Memory B cell (primary cell): ENCODE measurements around the gene ACAD8.

Experiments
- ATAC-seq: fragments of 150-1000 bp; cut with Tn5 transposase; 2 replicates; pipeline ENCODE4 v1.10.0; 2021; ENCODE audit warnings: low read depth, mild to moderate bottlenecking, moderate library complexity
- DNase-seq, 2 donors: peaks; one replicate each; pipeline ENCODE4 v3.0.0; 2022; ENCODE audit warnings: low spot score in 2 of 2
- H3K27ac Mint-ChIP-seq: one replicate; pipeline ENCODE4 v1.8.0; 2022; ENCODE audit warnings: mild to moderate bottlenecking, moderate library complexity, mixed read lengths
- H3K27me3 Mint-ChIP-seq: one replicate; pipeline ENCODE4 v1.8.0; 2022; ENCODE audit warnings: mixed read lengths
- H3K36me3 Mint-ChIP-seq: one replicate; pipeline ENCODE4 v1.8.0; 2022; ENCODE audit warnings: mild to moderate bottlenecking, mixed read lengths
- H3K4me1 Mint-ChIP-seq: one replicate; pipeline ENCODE4 v1.8.0; 2022; ENCODE audit warnings: mixed read lengths
- H3K4me3 Mint-ChIP-seq: one replicate; pipeline ENCODE4 v1.8.0; 2022; ENCODE audit warnings: mild to moderate bottlenecking, moderate library complexity, mixed read lengths
- H3K9me3 Mint-ChIP-seq: one replicate; pipeline ENCODE4 v1.8.0; 2022; ENCODE audit warnings: mixed read lengths

Gene ACAD8

DNA sequence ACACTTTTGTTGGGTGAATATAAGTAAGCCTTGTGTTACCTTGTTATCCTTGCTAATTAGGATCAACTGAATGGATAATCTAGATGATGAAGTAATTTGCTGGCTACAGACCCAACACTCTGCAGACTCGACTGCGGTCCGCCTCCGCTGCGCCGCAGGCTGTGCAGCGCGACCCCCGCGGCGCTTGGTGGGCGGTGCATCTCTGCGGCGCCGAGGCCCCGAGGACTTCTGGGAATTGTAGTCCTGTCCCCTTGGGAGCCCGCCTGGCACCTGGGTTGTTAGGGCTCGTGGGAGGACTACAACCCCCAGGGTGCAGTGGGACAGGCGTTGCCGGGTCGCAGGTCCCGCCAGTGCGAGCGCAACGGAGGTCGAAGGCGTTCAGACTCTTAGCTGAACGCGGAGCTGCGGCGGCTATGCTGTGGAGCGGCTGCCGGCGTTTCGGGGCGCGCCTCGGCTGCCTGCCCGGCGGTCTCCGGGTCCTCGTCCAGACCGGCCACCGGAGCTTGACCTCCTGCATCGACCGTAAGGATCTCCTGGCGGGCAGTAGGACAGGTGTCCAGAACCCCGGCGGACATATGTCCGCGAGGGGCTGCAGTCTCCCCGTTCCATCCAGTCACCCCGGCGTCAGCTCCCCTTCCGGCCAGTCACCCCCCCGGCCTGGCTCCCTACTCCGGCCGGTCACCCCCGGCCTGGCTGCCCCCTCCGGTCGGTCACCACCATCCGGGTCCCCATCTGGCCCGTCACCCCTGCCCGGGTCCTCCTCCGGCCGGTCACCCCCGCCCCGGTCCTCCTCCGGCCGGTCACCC, at the start of gene ACAD8, which contains the start of gene THYN1:
TSS of gene ACAD8 (plus strand) at position 381 of the 806 bp plus-strand sequence. CDS start at position 414, 33 bp downstream.
TSS of gene THYN1 (minus strand) at position 165 of the 806 bp plus-strand sequence. CDS start 470 bp downstream, outside the sequence.
- no peaks in the 10 kb centered on the region for H3K27me3 Mint-ChIP-seq
- H3K4me3 Mint-ChIP-seq, result peak within 1 kb of the TSS; percentile 90
- H3K27ac Mint-ChIP-seq, result peak within 1 kb of the TSS; percentile 81
- H3K4me1 Mint-ChIP-seq, result peaks cover 13% of the 10 kb centered on the region
- DNase-seq, result peak; percentile 90 to 93
- no peaks in the 10 kb centered on the region for H3K9me3 Mint-ChIP-seq
- peak; percentile 99 for ATAC-seq
- peaks cover 5% of the 10 kb centered on the region for H3K36me3 Mint-ChIP-seq

DNA sequence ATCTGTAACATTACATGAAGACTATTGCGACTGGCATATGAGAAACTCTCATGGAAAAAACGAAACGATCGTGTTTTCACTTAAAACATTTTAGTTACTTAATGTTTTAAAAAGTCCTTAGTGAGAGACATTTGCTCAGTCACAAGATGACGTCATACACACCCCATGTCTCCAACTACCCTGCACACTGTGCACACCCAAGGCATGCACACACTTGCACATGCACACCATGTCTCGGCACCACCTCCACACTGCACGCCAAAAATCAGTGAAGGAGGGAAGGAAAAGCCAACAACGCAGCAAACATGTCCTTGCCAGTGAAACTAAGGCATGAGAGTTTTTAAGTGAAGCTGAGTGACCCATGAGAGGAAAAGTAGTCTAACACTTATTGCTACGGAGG, 47.6 kb upstream of the ACAD8 start:
- peaks cover 26% of the 10 kb centered on the region for H3K36me3 Mint-ChIP-seq
- DNase-seq, result no peak

DNA sequence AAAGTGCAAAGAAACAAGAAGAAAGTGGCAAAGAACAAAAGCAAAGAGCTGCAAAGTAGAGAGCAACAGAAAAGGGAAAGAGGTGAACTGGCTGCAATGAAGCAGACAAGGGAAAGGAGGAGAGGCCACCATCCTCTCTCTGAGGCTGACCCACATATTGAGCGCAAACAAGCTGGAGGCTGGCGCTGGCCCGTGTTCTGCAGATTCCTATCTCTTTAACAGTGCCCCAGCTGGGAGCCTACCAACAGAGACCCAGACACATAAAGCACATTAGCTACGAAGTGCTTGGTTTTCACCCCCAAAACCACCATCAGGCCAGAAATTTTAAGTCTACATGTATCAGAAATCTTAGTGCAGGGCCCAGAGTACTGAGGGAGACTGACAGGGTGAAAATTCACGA, 47.2 kb upstream of the ACAD8 start:
- H3K4me1 Mint-ChIP-seq, result no peaks in the 10 kb centered on the region
- no peak overlapping the region for H3K4me3 Mint-ChIP-seq
- no peaks in the 10 kb centered on the region for H3K9me3 Mint-ChIP-seq
- no peaks in the 10 kb centered on the region for H3K27me3 Mint-ChIP-seq
- DNase-seq (no peak), ATAC-seq (no peak)
- peaks cover 26% of the 10 kb centered on the region for H3K36me3 Mint-ChIP-seq
- peak overlapping the region; percentile 25 for H3K27ac Mint-ChIP-seq

More for the DNA sequence above, 47.6 kb upstream of the ACAD8 start:
- Mint-ChIP-seq H3K4me1 (no peaks in the 10 kb centered on the region), H3K27me3 (no peaks in the 10 kb centered on the region), H3K27ac (peak overlapping the region; percentile 25), H3K4me3 (no peak overlapping the region), H3K9me3 (no peaks in the 10 kb centered on the region)
- ATAC-seq, result no peak

DNA sequence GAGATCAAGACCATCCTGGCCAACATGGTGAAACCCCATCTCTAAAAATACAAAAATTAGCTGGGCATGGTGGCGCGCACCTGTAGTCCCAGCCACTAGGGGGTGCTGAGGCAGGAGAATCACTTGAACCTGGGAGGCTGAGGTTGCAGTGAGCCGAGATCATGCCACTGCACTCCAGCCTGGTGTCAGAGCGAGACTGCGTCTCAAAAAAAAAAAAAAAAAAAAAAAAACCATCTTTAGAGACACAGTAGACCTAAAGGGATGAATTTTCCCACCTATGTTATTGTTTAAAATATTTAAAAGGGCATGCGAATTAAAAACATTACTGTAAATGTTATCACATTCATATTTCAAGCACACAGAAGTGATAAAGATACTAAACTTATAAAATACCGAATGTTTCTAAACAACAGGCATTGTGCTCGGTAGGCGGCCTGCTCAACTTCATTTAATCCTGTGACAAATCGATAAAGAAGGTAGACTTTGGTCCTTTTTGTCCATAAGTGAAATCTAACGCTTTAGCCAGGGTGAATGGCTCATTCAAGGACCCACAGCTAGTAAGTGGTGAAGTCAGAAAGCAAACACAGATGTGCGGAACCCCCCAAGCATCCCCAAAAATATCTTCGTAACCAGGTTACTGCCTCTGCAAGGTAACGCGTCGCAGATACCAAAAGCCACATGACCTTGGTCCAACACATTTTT, 45.7 kb upstream of the ACAD8 start:
- Mint-ChIP-seq H3K9me3 (no peaks in the 10 kb centered on the region), H3K4me3 (no peak overlapping the region), H3K27me3 (no peaks in the 10 kb centered on the region), H3K27ac (no peak overlapping the region), H3K4me1 (no peaks in the 10 kb centered on the region), H3K36me3 (peaks cover 33% of the 10 kb centered on the region)
- ATAC-seq, result no peak
- peak; percentile 53 to 58 for DNase-seq

DNA sequence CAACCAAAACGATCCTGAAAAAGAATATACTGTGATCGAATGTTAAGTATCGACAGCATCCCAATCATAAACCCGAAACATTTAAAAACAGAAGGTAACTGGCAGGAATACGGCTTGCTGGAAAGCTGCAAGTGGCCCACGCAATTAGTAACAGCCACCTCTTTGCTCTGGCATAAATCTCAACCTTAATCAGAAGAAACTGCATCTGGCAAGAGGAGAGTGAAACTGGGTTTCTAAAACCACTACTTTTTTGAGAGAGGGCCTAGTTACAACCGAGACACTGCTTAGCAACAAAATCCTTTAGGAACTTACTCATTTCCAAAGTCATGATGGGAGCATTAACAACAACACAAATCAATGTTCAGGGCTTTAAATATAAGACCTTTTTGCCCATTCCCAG, 37.5 kb upstream of the ACAD8 start:
- Mint-ChIP-seq H3K4me3 (no peak overlapping the region), H3K36me3 (peaks cover 32% of the 10 kb centered on the region), H3K9me3 (no peaks in the 10 kb centered on the region), H3K27me3 (no peaks in the 10 kb centered on the region), H3K4me1 (peaks cover 8% of the 10 kb centered on the region), H3K27ac (no peak overlapping the region)
- ATAC-seq (no peak), DNase-seq (no peak)

DNA sequence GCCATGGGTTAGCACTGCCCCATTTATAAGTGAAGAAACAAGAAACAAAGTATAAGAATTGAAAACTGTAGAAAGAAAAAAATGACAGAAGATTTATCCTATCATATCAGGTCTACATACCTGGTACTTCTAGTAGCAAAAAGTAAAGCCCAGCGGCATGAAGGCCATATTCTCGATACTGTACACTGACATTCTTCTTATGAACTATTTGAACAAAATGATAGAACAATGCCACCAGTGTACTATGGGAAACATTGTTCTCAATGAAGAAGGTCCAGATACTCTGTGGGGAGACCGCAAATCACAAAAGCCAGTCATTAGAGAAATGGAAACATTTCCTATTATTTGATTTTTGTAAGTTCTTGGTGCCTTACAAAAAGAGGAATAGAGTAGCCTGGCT, 36.6 kb upstream of the ACAD8 start:
- ATAC-seq (no peak), DNase-seq (no peak)
- Mint-ChIP-seq H3K27me3 (no peaks in the 10 kb centered on the region), H3K9me3 (no peaks in the 10 kb centered on the region), H3K4me1 (peaks cover 8% of the 10 kb centered on the region), H3K27ac (no peak overlapping the region), H3K4me3 (no peak overlapping the region), H3K36me3 (peaks cover 27% of the 10 kb centered on the region)

DNA sequence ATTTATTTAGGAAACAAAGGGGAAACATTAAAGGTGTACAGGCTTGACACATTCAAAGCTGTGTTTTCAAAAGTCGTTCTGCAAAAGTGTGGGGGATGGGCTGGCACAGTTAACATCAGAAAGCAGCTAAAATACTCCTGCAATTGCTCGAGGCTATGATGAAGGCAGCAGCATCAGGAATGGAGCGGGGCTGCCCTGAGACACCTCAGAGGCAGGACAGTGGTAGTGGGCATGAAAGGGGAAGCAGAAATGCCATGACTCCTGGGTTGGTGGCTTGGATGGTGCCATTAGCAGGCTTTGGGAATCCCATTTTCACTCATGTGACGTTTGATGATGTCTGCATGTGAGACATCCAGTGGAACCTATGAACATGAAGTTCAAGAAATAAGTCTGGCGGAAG, 30.2 kb upstream of the ACAD8 start:
- H3K36me3 Mint-ChIP-seq, result peaks cover 14% of the 10 kb centered on the region
- peaks cover 33% of the 10 kb centered on the region for H3K4me1 Mint-ChIP-seq
- ATAC-seq (no peak), DNase-seq (no peak)
- peaks cover 4% of the 10 kb centered on the region for H3K27me3 Mint-ChIP-seq
- H3K4me3 Mint-ChIP-seq, result peak overlapping the region; percentile 93
- H3K9me3 Mint-ChIP-seq, result no peaks in the 10 kb centered on the region
- peak overlapping the region; percentile 98 for H3K27ac Mint-ChIP-seq

DNA sequence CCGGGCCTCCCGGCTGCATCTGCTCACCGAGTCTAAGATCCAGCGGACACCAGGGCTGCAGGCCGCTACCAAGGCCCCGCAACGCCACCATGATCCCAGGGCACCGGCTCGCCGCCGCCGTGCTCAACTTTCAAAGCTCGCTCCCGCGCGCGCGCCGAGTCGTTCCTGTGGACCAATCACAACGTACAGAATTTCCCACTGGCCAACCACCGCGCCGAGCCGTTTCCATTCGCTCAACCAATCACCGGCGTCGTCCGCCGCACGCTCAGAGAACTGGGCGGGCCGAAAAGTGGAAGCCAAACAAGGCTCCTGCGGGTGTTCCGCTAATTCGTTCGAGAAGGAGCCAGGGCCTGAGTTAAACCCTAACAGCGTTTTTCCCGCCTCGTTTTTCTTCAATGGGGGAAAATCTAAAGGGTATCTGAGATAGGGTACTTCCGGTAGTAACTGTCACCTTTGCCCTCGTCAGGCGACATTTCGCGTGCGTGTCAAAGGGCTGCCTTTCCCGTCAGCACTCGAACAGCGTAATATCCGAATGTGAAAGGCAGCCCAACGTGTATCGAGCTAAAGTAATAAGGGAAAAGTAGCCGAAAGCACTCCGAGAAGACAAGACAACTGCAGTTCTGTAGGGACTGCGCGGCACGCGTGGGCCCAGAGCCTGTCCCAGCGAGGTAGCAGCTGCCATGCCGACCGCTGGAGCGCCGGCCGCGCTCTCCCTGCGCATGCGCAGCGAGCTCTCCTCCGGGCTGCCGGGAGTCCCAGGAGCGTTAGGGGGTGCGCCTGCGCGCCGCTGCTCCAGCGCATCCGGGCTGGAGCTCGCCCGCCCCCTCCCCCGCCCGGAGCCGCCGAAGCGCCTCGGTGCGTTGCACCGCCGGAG, 29.3 kb upstream of the ACAD8 start, which contains the start of the genes NCAPD3 and VPS26B:
TSS of gene NCAPD3 (minus strand) at position 132 of the 874 bp plus-strand sequence. CDS start at position 91, 41 bp downstream.
TSS of gene VPS26B (plus strand) at position 836 of the 874 bp plus-strand sequence. CDS start 452 bp downstream, outside the sequence.
- DNase-seq, result peak; percentile 85 to 92
- H3K4me1 Mint-ChIP-seq, result peaks cover 32% of the 10 kb centered on the region
- peaks cover 5% of the 10 kb centered on the region for H3K36me3 Mint-ChIP-seq
- peaks cover 4% of the 10 kb centered on the region for H3K27me3 Mint-ChIP-seq
- peak within 1 kb of the TSS; percentile 98 for H3K27ac Mint-ChIP-seq
- peak within 1 kb of the TSS; percentile 93 for H3K4me3 Mint-ChIP-seq
- peak; percentile 78 for ATAC-seq
- H3K9me3 Mint-ChIP-seq, result no peaks in the 10 kb centered on the region

DNA sequence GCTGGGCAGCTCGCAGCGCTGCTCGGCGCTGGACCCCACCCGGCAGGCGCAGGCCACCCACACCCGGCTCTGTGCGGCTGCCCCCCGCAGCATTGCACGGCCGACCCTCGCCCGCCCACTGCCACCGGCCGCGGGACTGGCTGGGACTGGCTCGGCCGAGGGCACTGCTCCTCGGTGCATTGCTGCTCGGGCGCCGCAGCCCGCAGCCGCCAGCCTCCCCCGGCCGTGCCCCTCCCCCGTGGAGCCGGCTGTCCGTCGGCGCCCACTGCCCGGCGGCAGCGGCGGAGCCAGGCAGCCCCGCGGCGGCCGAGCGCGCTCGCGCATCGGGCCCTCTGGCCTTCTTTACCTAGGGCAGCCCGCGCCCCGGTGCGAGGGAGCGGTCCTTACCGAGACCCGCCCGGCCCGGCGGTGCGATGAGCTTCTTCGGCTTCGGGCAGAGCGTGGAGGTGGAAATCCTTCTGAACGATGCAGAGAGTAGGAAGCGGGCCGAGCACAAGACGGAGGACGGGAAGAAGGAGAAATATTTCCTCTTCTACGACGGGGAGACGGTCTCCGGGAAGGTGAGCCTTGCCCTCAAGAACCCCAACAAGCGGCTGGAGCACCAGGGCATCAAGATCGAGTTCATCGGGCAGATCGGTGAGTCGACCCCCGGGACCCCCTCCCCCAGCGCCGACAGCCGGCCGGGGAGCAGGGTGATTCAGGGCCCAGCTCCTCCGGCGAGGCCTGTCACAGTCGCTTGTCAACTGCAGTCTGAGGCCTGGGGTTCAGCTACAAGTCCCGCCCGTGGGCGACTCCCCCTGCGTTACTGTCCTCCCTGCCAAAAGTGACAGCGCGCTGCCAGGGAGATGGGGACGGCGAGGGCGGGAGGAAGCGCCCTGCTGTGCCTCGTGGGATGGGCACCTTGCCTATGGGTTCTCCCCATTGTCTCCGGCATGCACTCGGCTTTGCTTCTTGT, 28.4 kb upstream of the ACAD8 start:
- H3K4me3 Mint-ChIP-seq, result peak overlapping the region; percentile 86
- peak overlapping the region; percentile 98 for H3K27ac Mint-ChIP-seq
- ATAC-seq (no peak), DNase-seq (peak in 1 of 2 donors; percentile 37)
- no peaks in the 10 kb centered on the region for H3K9me3 Mint-ChIP-seq
- peaks cover 38% of the 10 kb centered on the region for H3K4me1 Mint-ChIP-seq
- peaks cover 8% of the 10 kb centered on the region for H3K27me3 Mint-ChIP-seq
- peaks cover 4% of the 10 kb centered on the region for H3K36me3 Mint-ChIP-seq

DNA sequence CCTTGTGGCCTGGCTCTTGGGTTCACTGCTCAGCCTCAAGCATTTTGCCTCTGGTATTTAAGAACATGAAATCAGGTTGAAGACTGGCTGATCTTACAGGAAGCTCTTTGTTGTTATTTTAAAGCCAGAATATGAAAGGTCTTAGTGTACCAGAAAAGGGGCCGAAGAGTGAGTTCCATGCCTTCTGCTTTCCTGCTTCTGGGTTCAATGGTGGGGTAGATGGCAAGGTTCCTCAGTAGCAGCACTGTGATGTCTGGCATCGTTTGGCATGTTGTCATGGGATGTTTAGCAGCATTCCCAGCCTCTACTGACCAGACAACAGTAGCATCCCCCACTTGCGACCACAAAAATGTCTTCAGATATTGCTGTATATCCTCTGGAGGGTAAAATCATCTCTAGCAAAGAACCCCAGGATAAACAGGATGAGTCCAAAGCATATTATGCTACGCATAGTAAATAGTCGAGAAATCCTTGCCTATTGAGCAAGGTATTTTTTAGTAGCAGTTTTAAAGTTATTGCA, 26.5 kb upstream of the ACAD8 start:
- no peaks in the 10 kb centered on the region for H3K9me3 Mint-ChIP-seq
- ATAC-seq (no peak), DNase-seq (no peak)
- H3K36me3 Mint-ChIP-seq, result peaks cover 2% of the 10 kb centered on the region
- H3K4me1 Mint-ChIP-seq, result peaks cover 44% of the 10 kb centered on the region
- H3K27me3 Mint-ChIP-seq, result peaks cover 11% of the 10 kb centered on the region
- H3K4me3 Mint-ChIP-seq, result no peak overlapping the region
- no peak overlapping the region for H3K27ac Mint-ChIP-seq

DNA sequence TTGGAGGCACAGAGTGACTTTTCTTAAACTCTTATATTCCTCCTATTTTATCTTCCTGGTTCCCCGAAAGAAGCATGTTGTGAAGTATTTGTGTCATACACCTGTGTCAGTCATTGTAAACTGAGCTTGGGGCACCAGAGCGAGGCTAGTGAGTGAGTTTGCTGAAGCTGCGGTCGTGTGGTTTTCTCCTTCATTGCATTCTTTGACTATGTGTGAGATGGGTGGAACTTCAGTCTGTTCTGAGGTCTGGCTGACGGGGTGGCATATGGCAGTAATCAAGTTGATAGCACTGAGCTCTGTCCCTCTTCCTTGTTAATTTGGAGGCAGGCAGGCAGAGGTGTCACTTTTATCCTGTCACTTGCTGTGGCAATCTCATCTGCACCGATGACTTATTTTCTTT, 24.7 kb upstream of the ACAD8 start:
- H3K4me3 Mint-ChIP-seq, result peak overlapping the region; percentile 32
- peak; percentile 64 for ATAC-seq

DNA sequence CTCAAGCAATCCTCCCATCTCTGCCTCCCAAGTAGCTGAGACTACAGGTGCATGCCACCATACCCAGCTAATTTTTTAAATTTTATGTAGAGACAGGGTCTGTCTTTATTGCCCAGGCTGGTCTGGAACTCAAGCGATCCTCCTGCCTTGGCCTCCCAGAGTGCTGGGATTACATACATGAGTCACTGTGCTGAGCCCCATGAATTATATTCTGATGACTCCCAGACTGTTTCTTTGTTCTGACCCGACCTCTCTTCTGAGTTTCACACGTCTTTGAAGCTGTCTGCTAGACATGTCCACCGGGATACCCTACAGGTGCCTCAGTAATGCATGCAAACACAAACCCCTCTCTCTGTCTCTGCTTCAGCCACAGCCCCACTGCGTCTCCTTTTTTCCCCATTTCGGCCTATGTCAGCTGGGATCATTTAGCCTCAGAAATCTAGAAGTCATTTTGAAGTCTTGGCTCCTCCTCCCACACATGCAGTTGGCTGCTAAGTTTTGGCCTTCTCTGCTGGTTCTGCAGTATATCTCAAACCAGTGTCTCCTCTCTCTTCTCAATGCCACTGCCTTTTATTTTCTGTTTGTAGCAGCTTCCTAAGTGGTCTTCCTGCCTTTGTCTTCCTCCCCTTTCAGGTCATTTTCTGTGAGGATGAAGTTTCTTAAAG, 24.1 kb upstream of the ACAD8 start:
- peaks cover 2% of the 10 kb centered on the region for H3K36me3 Mint-ChIP-seq
- peak overlapping the region; percentile 43 for H3K4me3 Mint-ChIP-seq
- ATAC-seq (no peak), DNase-seq (no peak)
- H3K4me1 Mint-ChIP-seq, result peaks cover 38% of the 10 kb centered on the region
- no peaks in the 10 kb centered on the region for H3K9me3 Mint-ChIP-seq
- peaks cover 11% of the 10 kb centered on the region for H3K27me3 Mint-ChIP-seq
- no peak overlapping the region for H3K27ac Mint-ChIP-seq

More for the DNA sequence above, 24.7 kb upstream of the ACAD8 start:
- Mint-ChIP-seq H3K4me1 (peaks cover 38% of the 10 kb centered on the region), H3K27me3 (peaks cover 11% of the 10 kb centered on the region), H3K27ac (no peak overlapping the region), H3K9me3 (no peaks in the 10 kb centered on the region), H3K36me3 (peaks cover 2% of the 10 kb centered on the region)
- DNase-seq, result peak; percentile 29 to 68
